NCI-H1048 (cell line): ENCODE data around the gene XKR8.

ENCODE experiments used
- DNase-seq: peaks from one replicate; lab custom pipeline; 2025; lab: John Stamatoyannopoulos, UW

Gene XKR8

GRCh38 chr1:27959792-27960603 lies at the start of gene XKR8:
XKR8 (plus strand) TSS chr1:27959973; CDS start chr1:27960070, 97 bp downstream.
- no peak for DNase-seq

GRCh38 chr1:27912429-27912828 lies 47.3 kb upstream of the XKR8 start:
- DNase-seq: no peak

- DNase-seq: no peak
Observed at GRCh38 chr1:27915082-27915575, 44.6 kb upstream of the XKR8 start.

GRCh38 chr1:27922272-27922671 lies 37.5 kb upstream of the XKR8 start:
- DNase-seq: no peak

- DNase-seq: no peak
Observed at GRCh38 chr1:27928216-27928954, 31.4 kb upstream of the XKR8 start.

DNA sequence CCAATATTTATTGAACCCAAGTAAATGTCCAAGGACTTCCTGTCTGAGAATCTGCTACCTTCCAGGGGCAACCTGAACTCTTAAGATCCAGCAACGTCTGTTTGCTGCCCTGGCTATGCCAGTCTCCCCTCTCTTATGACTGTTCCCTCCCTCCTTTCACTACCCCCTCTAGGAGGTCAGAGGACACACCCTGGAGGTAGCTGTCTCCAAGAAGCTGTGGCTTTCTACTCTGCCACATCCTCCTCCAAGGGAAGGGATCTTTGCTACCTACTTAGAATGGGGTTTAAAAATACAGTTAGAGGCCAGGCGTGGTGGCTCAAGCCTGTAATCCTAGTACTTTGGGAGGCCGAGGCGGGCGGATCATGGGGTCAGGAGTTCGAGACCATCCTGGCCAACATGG lies 28.6 kb upstream of the XKR8 start:
- no peak for DNase-seq

DNA sequence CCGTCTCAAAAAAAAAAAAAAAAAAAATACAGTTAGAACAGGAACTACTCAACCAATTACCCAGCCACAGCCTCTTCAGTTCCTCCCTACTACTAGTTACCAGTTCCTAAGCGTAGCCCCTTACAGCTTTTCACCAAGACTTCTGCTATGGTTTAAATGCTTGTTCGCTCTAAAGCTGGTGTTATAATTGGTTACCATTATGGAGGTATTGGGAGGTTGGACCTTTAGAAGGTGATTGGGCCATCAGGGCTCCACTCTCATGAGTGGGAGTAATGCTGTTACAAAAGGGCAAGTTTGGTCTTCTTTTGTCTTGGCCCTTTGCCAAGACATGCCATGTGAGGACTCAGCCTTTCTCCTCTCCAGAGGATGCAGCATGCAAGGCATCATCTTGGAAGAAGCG lies 28.0 kb upstream of the XKR8 start:
- no peak for DNase-seq

GRCh38 chr1:27934818-27935549 lies 24.8 kb upstream of the XKR8 start, which contains the start of gene SMPDL3B:
SMPDL3B (plus strand) TSS chr1:27935000; CDS start chr1:27935184, 184 bp downstream.
- no peak for DNase-seq

DNA sequence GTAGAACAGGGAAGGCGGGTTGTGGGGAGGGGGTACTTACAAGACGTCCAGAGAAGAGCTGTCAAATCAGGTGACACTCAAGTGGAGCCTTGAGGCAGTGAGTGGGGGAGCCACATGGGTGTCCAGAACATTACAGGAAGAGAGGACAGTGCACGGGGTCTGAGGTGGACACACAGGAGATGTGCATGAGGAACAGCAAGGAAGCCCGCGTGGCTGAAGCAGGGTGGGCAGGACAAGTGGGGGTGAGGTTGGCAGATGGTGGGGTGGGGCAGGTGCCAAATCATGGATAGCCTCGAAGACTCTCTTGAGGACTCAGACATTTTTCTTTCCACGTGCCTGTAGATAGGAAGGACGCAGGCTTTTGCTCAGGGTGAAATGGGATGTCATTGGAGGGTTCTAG lies 24.1 kb upstream of the XKR8 start:
- no peak for DNase-seq

- no peak for DNase-seq
Observed at GRCh38 chr1:27936370-27936769, 23.4 kb upstream of the XKR8 start.

GRCh38 chr1:27937524-27937836 lies 22.3 kb upstream of the XKR8 start:
- DNase-seq: no peak

- no peak for DNase-seq
Observed at GRCh38 chr1:27938488-27938887, 21.3 kb upstream of the XKR8 start.

GRCh38 chr1:27940297-27940696 lies 19.5 kb upstream of the XKR8 start:
- DNase-seq: no peak

DNA sequence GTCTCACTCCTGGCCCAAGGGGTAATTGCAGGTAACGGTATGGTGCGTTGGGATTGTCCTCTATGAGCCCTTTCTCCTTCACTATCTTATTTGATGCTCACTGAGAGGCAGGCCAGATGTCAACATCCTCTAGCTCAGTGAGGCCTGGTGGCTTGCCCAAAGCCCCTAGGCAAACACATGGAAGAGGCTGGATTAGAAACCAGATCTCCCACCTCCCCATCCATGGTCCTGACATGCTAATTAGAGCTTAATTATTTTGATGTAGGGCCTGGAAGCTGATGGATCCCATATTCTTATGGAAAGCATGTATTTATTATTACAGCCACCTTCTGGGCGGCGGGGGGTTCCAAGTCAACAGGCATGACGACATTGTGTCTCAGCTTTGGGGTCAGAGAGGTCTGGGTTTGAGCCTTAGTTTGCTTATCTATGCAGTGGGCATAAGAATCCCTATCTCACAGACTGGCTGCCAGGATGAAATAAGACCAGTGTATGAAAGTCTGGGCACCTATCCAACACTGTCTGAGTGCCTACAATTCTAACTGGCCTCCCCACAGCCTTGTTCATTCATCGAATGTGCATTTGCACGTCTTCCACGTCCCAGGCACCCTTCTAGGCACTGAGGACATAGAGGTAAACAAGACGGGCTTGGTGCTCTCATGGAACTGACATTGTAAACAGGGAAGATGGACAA lies 18.8 kb upstream of the XKR8 start:
- DNase-seq: no peak

GRCh38 chr1:27941671-27942540 lies 17.9 kb upstream of the XKR8 start:
- no peak for DNase-seq

DNA sequence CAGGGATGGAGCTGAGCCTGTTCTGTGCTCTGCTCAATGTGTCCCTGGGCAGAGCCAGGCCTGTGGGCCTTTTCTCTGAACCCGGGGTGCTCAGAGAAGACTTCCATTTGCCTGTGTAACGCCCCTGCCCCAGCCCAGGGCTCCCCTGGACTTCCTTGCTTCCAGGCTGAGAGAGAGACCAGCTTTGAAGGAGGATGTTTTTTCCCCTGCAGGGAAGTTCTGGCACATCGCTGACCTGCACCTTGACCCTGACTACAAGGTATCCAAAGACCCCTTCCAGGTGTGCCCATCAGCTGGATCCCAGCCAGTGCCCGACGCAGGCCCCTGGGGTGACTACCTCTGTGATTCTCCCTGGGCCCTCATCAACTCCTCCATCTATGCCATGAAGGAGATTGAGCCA lies 14.8 kb upstream of the XKR8 start:
- no peak for DNase-seq

GRCh38 chr1:27949027-27949426 lies 10.7 kb upstream of the XKR8 start:
- no peak for DNase-seq

DNA sequence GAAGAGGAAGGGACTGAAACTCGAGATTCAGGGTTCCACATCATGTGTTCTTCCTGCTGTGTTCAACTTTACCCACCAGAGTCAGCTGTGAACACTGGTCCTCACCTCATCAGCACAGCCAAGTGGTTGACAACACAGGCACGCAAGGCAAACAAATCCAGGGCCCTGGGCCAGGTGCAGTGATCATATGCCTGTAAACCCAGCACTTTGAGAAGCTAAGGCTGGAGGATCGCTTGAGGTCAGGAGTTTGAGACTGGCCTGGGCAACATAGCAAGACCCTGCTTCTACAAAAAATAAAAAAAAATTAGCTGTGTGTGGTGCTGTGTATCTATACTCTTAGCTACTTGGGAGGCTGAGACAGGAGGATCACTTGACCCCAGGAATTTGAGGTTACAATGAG lies 8.4 kb upstream of the XKR8 start:
- DNase-seq: no peak

DNA sequence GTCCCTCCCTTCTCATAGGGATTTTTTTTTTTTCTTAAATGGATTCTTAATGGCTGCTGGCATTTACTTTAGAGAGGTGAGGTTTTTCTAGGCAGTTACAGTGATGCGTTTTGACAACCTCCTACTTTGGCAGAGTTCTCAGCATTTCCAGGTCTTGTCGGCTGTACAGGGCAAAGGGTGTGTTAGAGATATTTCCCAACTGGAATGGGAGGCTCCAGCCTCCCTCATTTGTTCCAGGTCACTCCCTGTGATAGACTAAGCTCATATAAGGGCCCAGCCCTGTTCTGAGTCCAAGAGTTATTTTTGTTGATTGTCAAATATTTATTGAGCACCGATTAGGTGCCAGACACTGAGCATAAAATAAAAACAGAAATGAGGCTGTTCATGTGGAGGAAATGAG lies 7.6 kb upstream of the XKR8 start:
- no peak for DNase-seq

GRCh38 chr1:27954186-27954585 lies 5.6 kb upstream of the XKR8 start:
- DNase-seq: no peak

DNA sequence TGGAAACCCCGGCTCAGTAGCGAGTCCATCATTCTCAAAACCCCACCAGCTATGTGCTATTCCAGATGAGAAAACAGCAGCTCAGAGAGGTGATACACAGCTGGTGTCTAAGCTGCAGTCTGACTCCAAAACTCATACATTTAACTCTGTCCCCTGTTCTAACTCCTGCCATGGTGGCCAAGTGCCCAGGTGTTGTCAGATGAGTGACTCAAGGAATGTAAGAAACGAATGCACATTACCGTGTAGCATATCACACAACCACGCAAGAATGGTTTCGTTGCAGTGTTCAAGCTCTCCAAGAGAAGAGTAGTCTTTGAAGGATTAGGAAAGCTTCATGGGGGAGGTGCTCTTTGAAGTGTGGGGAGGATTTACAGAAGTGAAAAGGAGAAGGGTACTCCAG lies 4.7 kb upstream of the XKR8 start:
- DNase-seq: no peak
